LNCaP clone FGC (cell line): ENCODE measurements around the gene NFKBIL1.

Experiments
- DNase-seq: peaks from one replicate; pipeline ENCODE4 v3.0.0-alpha.2; 2011; ENCODE audit warnings: low read depth
- H3K4me3 ChIP-seq: 2 replicates; pipeline ENCODE4 v1.5.1; 2011; ENCODE audit warnings: mild to moderate bottlenecking, low read depth, low read length, control low read depth
- CTCF ChIP-seq: IDR thresholded peaks from 2 replicates; pipeline ENCODE4 v1.5.1; 2012; ENCODE audit warnings: mild to moderate bottlenecking; ENCODE audit not compliant: control insufficient read depth, insufficient read depth; ENCODE audit errors: extremely low read depth

NFKBIL1 gene

GRCh38 chr6:31534521-31535040 is 12.8 kb upstream of the NFKBIL1 start:
- no peak for TF ChIP-seq CTCF
- no peak for DNase-seq
- no peak overlapping the region for H3K4me3 ChIP-seq

- DNase-seq, result no peak
- no peak for TF ChIP-seq CTCF
- no peak overlapping the region for H3K4me3 ChIP-seq
These were observed 11.7 kb upstream of the NFKBIL1 start for GRCh38 chr6:31535538-31536324.

GRCh38 chr6:31538805-31539400 is 8.5 kb upstream of the NFKBIL1 start:
- peak; percentile 31 for DNase-seq
- no peak for TF ChIP-seq CTCF
- peak overlapping the region; percentile 99; the same call in 1 of the 2 replicates for H3K4me3 ChIP-seq

- no peak for TF ChIP-seq CTCF
- DNase-seq, result no peak
- H3K4me3 ChIP-seq, result peak overlapping the region; percentile 99
These were observed 6.8 kb upstream of the NFKBIL1 start for GRCh38 chr6:31540640-31541039.

- H3K4me3 ChIP-seq, result peak overlapping the region; percentile 99
- TF ChIP-seq CTCF, result no peak
- DNase-seq, result peak; percentile 35
These were observed 6.2 kb upstream of the NFKBIL1 start for GRCh38 chr6:31541059-31541657.

- DNase-seq, result peak; percentile 94
- peak within 1 kb of the TSS; percentile 99 for H3K4me3 ChIP-seq
- TF ChIP-seq CTCF, result no peak
These were observed 5.5 kb upstream of the NFKBIL1 start, which contains the start of gene DDX39B for GRCh38 chr6:31541658-31542521. Gene DDX39B, minus strand, starts transcription at chr6:31542003. Its CDS starts 1,471 bp downstream, at chr6:31540532.
